Osteocyte (in vitro differentiated cells): Measurements from ENCODE around the gene CLDND1. TPM values are rescaled to one million over a fixed set of nuclear protein-coding genes. Genes with fewer than 3 reads are reported as not detected.
A peak's percentile ranks its signal among the peaks of the same experiment; 100 is the strongest.

ENCODE experiments used
- DNase-seq: peaks from one replicate; pipeline ENCODE4 v3.0.0; 2021; ENCODE audit warnings: mixed read lengths; ENCODE audit not compliant: unreplicated experiment; ENCODE audit errors: extremely low spot score
- H3K27ac Mint-ChIP-seq: one replicate; pipeline ENCODE4 v1.8.0; 2021; ENCODE audit warnings: mild to moderate bottlenecking, mixed read lengths; ENCODE audit not compliant: unreplicated experiment
- H3K27me3 Mint-ChIP-seq: one replicate; pipeline ENCODE4 v1.8.0; 2021; ENCODE audit warnings: mixed read lengths; ENCODE audit not compliant: unreplicated experiment
- H3K36me3 Mint-ChIP-seq: one replicate; pipeline ENCODE4 v1.8.0; 2021; ENCODE audit warnings: mixed read lengths; ENCODE audit not compliant: unreplicated experiment
- H3K4me1 Mint-ChIP-seq: one replicate; pipeline ENCODE4 v1.8.0; 2021; ENCODE audit warnings: mixed read lengths; ENCODE audit not compliant: unreplicated experiment
- H3K4me3 Mint-ChIP-seq: one replicate; pipeline ENCODE4 v1.8.0; 2021; ENCODE audit warnings: mild to moderate bottlenecking, moderate library complexity, mixed read lengths; ENCODE audit not compliant: unreplicated experiment
- H3K9me3 Mint-ChIP-seq: one replicate; pipeline ENCODE4 v1.8.0; 2021; ENCODE audit warnings: mixed read lengths; ENCODE audit not compliant: unreplicated experiment
- long read RNA-seq: library from polyadenylated mRNA; unstranded; transcript quantifications from one replicate; pipeline ENCODE4 v2.0.0, GENCODE V29; 2021
- total RNA-seq: library from RNA; stranded (reverse); gene quantifications from 2 replicates; pipeline ENCODE4 v1.2.1, GENCODE V29; 2021
- TF ChIP-seq, protein P1 (sequence below): fragments of 200-600 bp; sonication (generic); IDR thresholded peaks from 2 replicates; pipeline ENCODE4 v1.5.0; 2021; ENCODE audit warnings: antibody characterized with exemption, mild to moderate bottlenecking, moderate library complexity

The CLDND1 gene
- 85.3 and 93.2 TPM in 2 replicates for total RNA-seq
- long read RNA-seq, transcript CLDND1-202 (6 exons, 2,228 nt): minor isoform, 7 of 115 reads
- long read RNA-seq, transcript CLDND1-201 (5 exons, 2,161 nt): major isoform, 76 of 115 reads
- long read RNA-seq, partial matches to known transcripts: 2 of 115 reads
- long read RNA-seq, other reads (novel, unspliced or antisense): 18 of 115 reads

- Mint-ChIP-seq H3K27ac (peak within 1 kb of the TSS; percentile 81), H3K9me3 (no peaks in the 10 kb centered on the region), H3K4me3 (peak within 1 kb of the TSS; percentile 81), H3K4me1 (peaks cover 17% of the 10 kb centered on the region), H3K27me3 (peaks cover 14% of the 10 kb centered on the region), H3K36me3 (peaks cover 26% of the 10 kb centered on the region)
- DNase-seq: peak; percentile 98
- TF ChIP-seq, protein P1, sequence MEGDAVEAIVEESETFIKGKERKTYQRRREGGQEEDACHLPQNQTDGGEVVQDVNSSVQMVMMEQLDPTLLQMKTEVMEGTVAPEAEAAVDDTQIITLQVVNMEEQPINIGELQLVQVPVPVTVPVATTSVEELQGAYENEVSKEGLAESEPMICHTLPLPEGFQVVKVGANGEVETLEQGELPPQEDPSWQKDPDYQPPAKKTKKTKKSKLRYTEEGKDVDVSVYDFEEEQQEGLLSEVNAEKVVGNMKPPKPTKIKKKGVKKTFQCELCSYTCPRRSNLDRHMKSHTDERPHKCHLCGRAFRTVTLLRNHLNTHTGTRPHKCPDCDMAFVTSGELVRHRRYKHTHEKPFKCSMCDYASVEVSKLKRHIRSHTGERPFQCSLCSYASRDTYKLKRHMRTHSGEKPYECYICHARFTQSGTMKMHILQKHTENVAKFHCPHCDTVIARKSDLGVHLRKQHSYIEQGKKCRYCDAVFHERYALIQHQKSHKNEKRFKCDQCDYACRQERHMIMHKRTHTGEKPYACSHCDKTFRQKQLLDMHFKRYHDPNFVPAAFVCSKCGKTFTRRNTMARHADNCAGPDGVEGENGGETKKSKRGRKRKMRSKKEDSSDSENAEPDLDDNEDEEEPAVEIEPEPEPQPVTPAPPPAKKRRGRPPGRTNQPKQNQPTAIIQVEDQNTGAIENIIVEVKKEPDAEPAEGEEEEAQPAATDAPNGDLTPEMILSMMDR: no peak
Observed at GRCh38 chr3:98522544-98523281, at the start of gene CLDND1. TSS of gene CLDND1 (minus strand) at chr3:98522902. CDS start at chr3:98521424, 1,478 bp downstream.

DNA sequence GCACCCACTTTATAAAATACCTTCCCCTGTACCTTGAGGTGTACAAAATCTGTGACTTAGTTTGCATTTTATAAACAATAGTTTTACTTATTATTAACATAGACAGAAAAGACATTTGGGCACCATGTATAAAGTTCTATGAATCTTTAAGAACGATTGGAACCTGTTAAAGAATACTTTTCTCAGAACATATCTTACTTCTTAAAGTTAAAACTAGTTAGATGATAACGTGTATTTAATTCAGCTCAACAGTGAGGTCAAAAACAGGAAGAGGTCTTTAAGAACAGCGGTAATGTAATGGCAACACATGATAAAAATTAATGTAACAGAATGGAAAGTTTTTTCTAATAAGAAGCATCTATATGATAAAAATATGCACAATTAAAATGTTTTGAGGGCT, 45.7 kb upstream of the CLDND1 start:
- Mint-ChIP-seq H3K27ac (no peak overlapping the region), H3K4me3 (no peak overlapping the region), H3K9me3 (no peaks in the 10 kb centered on the region), H3K4me1 (peaks cover 3% of the 10 kb centered on the region), H3K27me3 (peaks cover 31% of the 10 kb centered on the region), H3K36me3 (no peaks in the 10 kb centered on the region)
- TF ChIP-seq, protein P1: no peak
- DNase-seq: no peak

GRCh38 chr3:98567666-98568270, 45.1 kb upstream of the CLDND1 start:
- Mint-ChIP-seq H3K27me3 (peaks cover 37% of the 10 kb centered on the region), H3K27ac (no peak overlapping the region), H3K4me1 (no peaks in the 10 kb centered on the region), H3K36me3 (no peaks in the 10 kb centered on the region), H3K9me3 (no peaks in the 10 kb centered on the region), H3K4me3 (no peak overlapping the region)
- DNase-seq: no peak
- TF ChIP-seq, protein P1: no peak

GRCh38 chr3:98565843-98566242, 43.1 kb upstream of the CLDND1 start:
- H3K4me1 Mint-ChIP-seq: no peaks in the 10 kb centered on the region
- DNase-seq: no peak
- H3K27ac Mint-ChIP-seq: no peak overlapping the region
- no peak overlapping the region for H3K4me3 Mint-ChIP-seq
- peaks cover 48% of the 10 kb centered on the region for H3K27me3 Mint-ChIP-seq
- TF ChIP-seq, protein P1: no peak
- no peaks in the 10 kb centered on the region for H3K36me3 Mint-ChIP-seq
- no peaks in the 10 kb centered on the region for H3K9me3 Mint-ChIP-seq

DNA sequence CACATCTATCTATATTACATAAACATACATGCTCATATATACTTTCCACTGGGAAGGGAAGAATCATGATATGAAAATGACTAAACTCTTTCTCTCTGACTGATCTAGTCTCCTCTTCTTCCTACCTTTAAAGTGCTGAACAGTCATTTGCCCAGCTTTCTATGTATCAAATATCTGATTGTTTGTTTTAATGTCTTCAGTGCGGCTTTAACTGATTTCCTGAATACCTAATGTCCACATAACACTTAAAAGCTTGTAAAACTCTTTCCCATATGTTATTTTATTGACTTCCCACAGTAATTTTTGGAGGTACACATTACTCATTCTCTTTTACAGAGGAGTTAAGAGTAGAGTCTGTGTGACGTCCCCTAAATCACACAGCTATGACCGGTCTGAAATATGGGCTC, 42.5 kb upstream of the CLDND1 start:
- TF ChIP-seq, protein P1: no peak
- DNase-seq: no peak
- no peaks in the 10 kb centered on the region for H3K4me1 Mint-ChIP-seq
- H3K4me3 Mint-ChIP-seq: no peak overlapping the region
- H3K27me3 Mint-ChIP-seq: peaks cover 54% of the 10 kb centered on the region
- no peaks in the 10 kb centered on the region for H3K36me3 Mint-ChIP-seq
- no peaks in the 10 kb centered on the region for H3K9me3 Mint-ChIP-seq
- H3K27ac Mint-ChIP-seq: no peak overlapping the region
